H1 (cell line): ENCODE measurements around the gene CFAP58. TPM values are rescaled to one million over a fixed set of nuclear protein-coding genes. Genes with fewer than 3 reads are reported as not detected.

Source experiments
- ATF3 ChIP-seq: IDR thresholded peaks from 2 replicates; pipeline ENCODE4 v1.6.1; 2011; ENCODE audit warnings: low read depth, mild to moderate bottlenecking, low read length; ENCODE audit not compliant: insufficient read depth
- CHD1 ChIP-seq: IDR thresholded peaks from 2 replicates; pipeline ENCODE4 v1.6.1; 2012; ENCODE audit warnings: low read depth, low read length, improper control_type of control experiment
- MAFK ChIP-seq: IDR thresholded peaks from 2 replicates; pipeline ENCODE4 v1.6.1; 2012; ENCODE audit warnings: low read depth, mild to moderate bottlenecking, improper control_type of control experiment, low read length
- YY1 ChIP-seq: IDR thresholded peaks from 2 replicates; pipeline ENCODE4 v1.6.1; 2011; ENCODE audit warnings: low read depth, mild to moderate bottlenecking, low read length
- polyA plus RNA-seq, 7 experiments: library from polyadenylated mRNA; depleted of rRNA in 3 of 7; stranded (reverse) in 5 of 7; unstranded in 2 of 7; fragments of >200 nt in 5 of 7; fragments of 200-250 nt in 2 of 7; gene quantifications; 1 replicate in 5 of 7; 2 replicates in 1 of 7; 4 replicates in 1 of 7; pipeline versions ENCODE4 v1.2.1 to v1.2.3, GENCODE V29; 2011 to 2013; ENCODE audit warnings: missing spikeins in 2 of 7, mixed read lengths in 2 of 7
- total RNA-seq: library from RNA; stranded (reverse); fragmentation: NEBNext Ultra II Directional; extraction: Animal tissue kit (Norgen Biotek cat#: 25700); gene quantifications from 2 replicates; pipeline ENCODE4 v1.2.1, GENCODE V29; 2021

Gene CFAP58
- total and polyA plus RNA-seq, 2 of the 8 experiments (the other 6 are each of a cell fraction or from before 2014, with no cell fraction given), result 0.32 to 0.71 TPM

- TF ChIP-seq MAFK, result no peak
- TF ChIP-seq ATF3, result no peak
- no peak for TF ChIP-seq YY1
- TF ChIP-seq CHD1, result no peak
These were observed 91.7 kb downstream of the CFAP58 start (continued) for GRCh38 chr10:104445359-104445758.
